ENCODE results near the gene IL2RA. TPM values are rescaled to one million over a fixed set of nuclear protein-coding genes. Genes with fewer than 3 reads are reported as not detected.

IL2RA gene
- total RNA-seq, 3 donors from 2014 or later = 0.33 to 1.3 (median 0.88) TPM

DNA sequence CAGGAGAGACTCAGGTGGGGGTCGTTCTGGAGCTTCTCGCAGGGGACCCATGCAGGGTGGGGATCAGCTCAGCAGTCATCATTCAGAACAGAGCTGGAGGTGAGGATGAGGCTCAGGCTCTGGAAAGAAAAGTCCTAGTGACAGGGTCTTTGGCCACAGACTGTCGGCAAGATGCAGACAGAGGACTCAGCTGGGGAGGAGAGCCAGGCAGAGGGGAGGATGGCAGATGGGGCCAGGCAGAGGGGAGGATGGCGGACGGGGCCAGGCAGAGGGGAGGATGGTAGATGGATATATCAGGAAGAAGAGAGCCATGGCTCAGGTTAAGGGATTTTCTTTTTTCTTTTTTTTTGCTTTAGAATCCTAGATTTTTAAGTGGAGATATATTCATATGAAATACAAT is 77.1 kb downstream of the IL2RA start:
- DNase-seq (ENCODE audit: low spot score in 2 of 2) = no peak
- no peak overlapping the region for H3K4me3 ChIP-seq
- no peak overlapping the region for H3K27ac ChIP-seq
- H3K27me3 ChIP-seq = no peaks in the 10 kb centered on the region
- no peaks in the 10 kb centered on the region for H3K4me1 ChIP-seq
- no peaks in the 10 kb centered on the region for H3K9me3 ChIP-seq
- intact Hi-C loops (cut with DNase I; ENCODE audit: low total_unique reads) = no loop called here
- no peak for TF ChIP-seq POLR2AphosphoS5 (IDR thresholded peaks at IDR 0.05)
- TF ChIP-seq POLR2A (IDR thresholded peaks at IDR 0.05) = no peak
- TF ChIP-seq, protein P1, sequence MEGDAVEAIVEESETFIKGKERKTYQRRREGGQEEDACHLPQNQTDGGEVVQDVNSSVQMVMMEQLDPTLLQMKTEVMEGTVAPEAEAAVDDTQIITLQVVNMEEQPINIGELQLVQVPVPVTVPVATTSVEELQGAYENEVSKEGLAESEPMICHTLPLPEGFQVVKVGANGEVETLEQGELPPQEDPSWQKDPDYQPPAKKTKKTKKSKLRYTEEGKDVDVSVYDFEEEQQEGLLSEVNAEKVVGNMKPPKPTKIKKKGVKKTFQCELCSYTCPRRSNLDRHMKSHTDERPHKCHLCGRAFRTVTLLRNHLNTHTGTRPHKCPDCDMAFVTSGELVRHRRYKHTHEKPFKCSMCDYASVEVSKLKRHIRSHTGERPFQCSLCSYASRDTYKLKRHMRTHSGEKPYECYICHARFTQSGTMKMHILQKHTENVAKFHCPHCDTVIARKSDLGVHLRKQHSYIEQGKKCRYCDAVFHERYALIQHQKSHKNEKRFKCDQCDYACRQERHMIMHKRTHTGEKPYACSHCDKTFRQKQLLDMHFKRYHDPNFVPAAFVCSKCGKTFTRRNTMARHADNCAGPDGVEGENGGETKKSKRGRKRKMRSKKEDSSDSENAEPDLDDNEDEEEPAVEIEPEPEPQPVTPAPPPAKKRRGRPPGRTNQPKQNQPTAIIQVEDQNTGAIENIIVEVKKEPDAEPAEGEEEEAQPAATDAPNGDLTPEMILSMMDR (IDR thresholded peaks at IDR 0.05) = no peak
- H3K36me3 ChIP-seq = no peaks in the 10 kb centered on the region

DNA sequence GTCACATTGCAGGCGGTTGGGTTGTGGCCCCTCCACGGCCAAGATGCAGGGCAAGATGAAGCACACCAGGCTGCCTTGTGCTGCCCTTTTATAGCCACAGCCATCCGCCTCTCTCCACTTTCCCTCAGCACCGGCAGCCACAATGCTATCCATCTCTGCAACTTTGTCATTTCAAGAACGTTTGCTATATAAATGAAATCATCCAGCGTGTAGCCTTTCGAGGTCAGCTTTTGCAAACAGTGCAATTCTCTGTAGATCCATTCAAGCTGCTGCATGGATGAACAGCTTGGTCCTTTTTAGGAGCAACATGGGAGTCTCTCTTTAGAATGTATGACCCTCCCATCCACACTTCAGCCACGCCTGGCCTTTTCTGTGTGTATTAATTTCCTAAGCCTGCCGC is 78.4 kb downstream of the IL2RA start:
- DNase-seq (ENCODE audit: low spot score in 2 of 2) = no peak
- intact Hi-C loops (cut with DNase I; ENCODE audit: low total_unique reads) = no loop called here
- H3K36me3 ChIP-seq = no peaks in the 10 kb centered on the region
- H3K9me3 ChIP-seq = no peaks in the 10 kb centered on the region
- H3K27ac ChIP-seq = no peak overlapping the region
- no peak for TF ChIP-seq POLR2A (IDR thresholded peaks at IDR 0.05)
- TF ChIP-seq POLR2AphosphoS5 (IDR thresholded peaks at IDR 0.05) = no peak
- TF ChIP-seq, protein P1 (IDR thresholded peaks at IDR 0.05) = no peak
- H3K4me1 ChIP-seq = no peaks in the 10 kb centered on the region
- no peaks in the 10 kb centered on the region for H3K27me3 ChIP-seq
- H3K4me3 ChIP-seq = no peak overlapping the region

DNA sequence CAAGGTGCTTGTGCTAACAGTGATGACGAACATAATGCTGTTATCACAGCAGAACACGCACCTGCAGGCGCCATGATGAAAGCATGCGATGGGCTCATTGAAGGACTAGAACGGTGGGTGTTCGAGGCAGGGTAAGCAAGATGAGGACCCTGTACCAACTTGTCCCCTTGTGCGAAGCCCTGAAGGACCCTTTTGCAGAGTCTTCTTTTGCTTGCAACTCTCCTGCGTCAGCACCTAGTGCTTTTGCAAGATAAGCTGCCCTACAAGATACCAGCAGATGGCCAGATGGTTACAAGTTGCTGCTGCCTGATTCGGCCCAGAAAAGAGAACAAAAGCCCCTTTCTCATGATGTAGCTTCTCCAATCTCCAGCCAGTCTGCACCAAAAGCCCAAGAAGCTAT is 80.6 kb downstream of the IL2RA start:
- intact Hi-C loops (cut with DNase I; ENCODE audit: low total_unique reads) = no loop called here
- TF ChIP-seq POLR2AphosphoS5 (IDR thresholded peaks at IDR 0.05) (no peak), POLR2A (IDR thresholded peaks at IDR 0.05) (no peak)
- TF ChIP-seq, protein P1 (IDR thresholded peaks at IDR 0.05) = no peak
- DNase-seq (ENCODE audit: low spot score in 2 of 2) = no peak
- no peaks in the 10 kb centered on the region for H3K9me3 ChIP-seq
- H3K36me3 ChIP-seq = no peaks in the 10 kb centered on the region
- H3K27me3 ChIP-seq = no peaks in the 10 kb centered on the region
- H3K4me3 ChIP-seq = no peak overlapping the region
- no peak overlapping the region for H3K27ac ChIP-seq
- H3K4me1 ChIP-seq = no peaks in the 10 kb centered on the region

DNA sequence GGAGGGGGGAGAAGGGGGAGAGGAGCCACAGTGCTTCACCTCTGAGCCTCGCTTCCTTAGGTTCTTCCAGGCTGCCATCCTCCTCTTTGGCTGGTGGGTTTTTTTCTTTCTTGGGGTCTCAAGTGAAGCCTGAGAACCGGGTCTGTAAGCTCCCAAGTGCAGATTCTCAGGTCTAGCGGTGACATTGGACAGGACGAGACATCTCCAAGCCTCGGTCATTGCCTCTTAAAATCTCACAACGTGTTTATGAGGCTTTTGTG is 84.0 kb downstream of the IL2RA start:
- Histone ChIP-seq H3K4me3 (peak overlapping the region; percentile 69 to 95 (median 88)), H3K4me1 (no peaks in the 10 kb centered on the region), H3K9me3 (no peaks in the 10 kb centered on the region), H3K27me3 (no peaks in the 10 kb centered on the region), H3K36me3 (no peaks in the 10 kb centered on the region), H3K27ac (peak overlapping the region; percentile 97 to 98)
- intact Hi-C loops (cut with DNase I; ENCODE audit: low total_unique reads) = no loop called here
- DNase-seq (ENCODE audit: low spot score in 2 of 2) = no peak
- TF ChIP-seq POLR2AphosphoS5 (IDR thresholded peaks at IDR 0.05) (no peak), POLR2A (IDR thresholded peaks at IDR 0.05) (no peak)
- TF ChIP-seq, protein P1 (IDR thresholded peaks at IDR 0.05) = no peak

DNA sequence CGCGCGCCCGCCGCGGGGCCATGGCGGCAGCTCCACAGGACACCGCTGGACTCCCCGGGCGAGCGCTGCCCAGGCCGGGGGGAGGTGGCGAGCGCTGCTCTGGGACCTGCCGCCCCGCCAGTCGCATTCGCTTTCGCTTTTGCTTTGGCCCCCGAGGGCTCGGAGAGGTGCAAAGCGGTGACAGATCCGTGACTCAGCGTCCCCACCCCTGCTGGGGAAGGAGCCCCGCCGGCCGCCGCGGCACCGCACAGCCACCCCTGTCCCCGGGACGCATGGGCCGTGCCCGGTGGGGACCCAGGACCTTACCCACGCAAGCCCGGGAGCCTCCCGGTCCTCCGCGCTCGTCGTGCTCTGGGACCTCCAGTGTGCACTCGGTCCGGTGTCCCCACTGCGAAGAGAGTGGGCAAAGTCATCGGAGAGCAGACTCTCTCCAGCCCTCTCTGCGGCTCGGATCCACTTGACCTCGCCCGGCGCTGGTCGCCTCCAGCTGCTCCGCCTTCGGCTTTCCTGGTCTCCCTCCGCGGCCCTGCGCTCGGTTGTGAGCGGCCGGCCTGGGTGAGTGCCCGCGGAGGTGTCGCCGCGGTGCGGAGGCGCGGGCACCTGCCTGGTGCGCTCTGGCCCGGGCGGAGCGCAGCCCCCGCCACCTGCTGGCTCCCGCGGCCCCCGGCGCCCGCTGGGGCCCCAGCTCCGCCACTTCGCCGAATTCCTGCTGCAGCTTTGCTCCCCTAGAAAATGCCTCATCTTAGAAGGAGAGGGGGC is 84.5 kb downstream of the IL2RA start, which contains the start of gene IL15RA:
Gene IL15RA (minus strand): TSS at position 73 of the 759 bp plus-strand sequence. CDS start 51 bp downstream, at position 22.
- Histone ChIP-seq H3K36me3 (no peaks in the 10 kb centered on the region), H3K27me3 (no peaks in the 10 kb centered on the region), H3K27ac (peak within 1 kb of the TSS; percentile 97 to 98), H3K4me3 (peak within 1 kb of the TSS; percentile 69 to 95 (median 88)), H3K9me3 (no peaks in the 10 kb centered on the region), H3K4me1 (no peaks in the 10 kb centered on the region)
- intact Hi-C loops (cut with DNase I; ENCODE audit: low total_unique reads) = no loop called here
- TF ChIP-seq POLR2AphosphoS5 (IDR thresholded peaks at IDR 0.05) = peak; percentile 44 to 72 (median 68)
- no peak for TF ChIP-seq POLR2A (IDR thresholded peaks at IDR 0.05)
- peak; percentile 66 to 69 for DNase-seq (ENCODE audit: low spot score in 2 of 2)

All from breast epithelium (tissue), 4 donors.